H9 (cell line): ENCODE measurements around the gene C11orf21. TPM values are rescaled to one million over a fixed set of nuclear protein-coding genes. Genes with fewer than 3 reads are reported as not detected.

ENCODE experiments used
- DNase-seq: peaks from one replicate; pipeline ENCODE4 v3.0.0-alpha.2; 2017
- H2AFZ ChIP-seq: one replicate; pipeline ENCODE4 v1.6.1; 2013; ENCODE audit warnings: mild to moderate bottlenecking, low read length, control low read depth, moderate library complexity
- H2AK5ac ChIP-seq: 2 replicates; pipeline ENCODE4 v1.6.1; 2013; ENCODE audit warnings: low read length, control low read depth, mixed read lengths; ENCODE audit not compliant: insufficient read length
- H2BK120ac ChIP-seq: one replicate; pipeline ENCODE4 v1.6.1; 2013; ENCODE audit warnings: low read depth, mild to moderate bottlenecking, low read length, control low read depth, inconsistent platforms; ENCODE audit not compliant: poor library complexity, severe bottlenecking
- H2BK12ac ChIP-seq: 2 replicates; pipeline ENCODE4 v1.6.1; 2013; ENCODE audit warnings: low read length, control low read depth, mixed read lengths, low read depth; ENCODE audit not compliant: insufficient read length
- H2BK15ac ChIP-seq: 2 replicates; pipeline ENCODE4 v1.6.1; 2013; ENCODE audit warnings: low read depth, low read length, control low read depth
- H2BK20ac ChIP-seq: one replicate; pipeline ENCODE4 v1.6.1; 2013; ENCODE audit warnings: low read depth, mild to moderate bottlenecking, low read length, control low read depth, inconsistent platforms; ENCODE audit not compliant: poor library complexity, severe bottlenecking
- H2BK5ac ChIP-seq: 2 replicates; pipeline ENCODE4 v1.6.1; 2013; ENCODE audit warnings: low read length, control low read depth, mixed read lengths; ENCODE audit not compliant: insufficient read length
- H3K14ac ChIP-seq: 2 replicates; pipeline ENCODE4 v1.6.1; 2013; ENCODE audit warnings: low read length, control low read depth; ENCODE audit not compliant: insufficient read depth
- H3K18ac ChIP-seq: 2 replicates; pipeline ENCODE4 v1.6.1; 2013; ENCODE audit warnings: low read depth, mild to moderate bottlenecking, mixed read lengths, low read length, control low read depth; ENCODE audit not compliant: insufficient read length
- H3K23ac ChIP-seq: 2 replicates; pipeline ENCODE4 v1.6.1; 2013; ENCODE audit warnings: low read length, control low read depth, mixed read lengths, low read depth; ENCODE audit not compliant: insufficient read length
- H3K23me2 ChIP-seq: 2 replicates; pipeline ENCODE4 v1.6.1; 2013; ENCODE audit warnings: low read depth, mild to moderate bottlenecking, mixed read lengths, low read length, control low read depth; ENCODE audit not compliant: insufficient read length, poor library complexity, severe bottlenecking
- H3K27ac ChIP-seq: 2 replicates; pipeline ENCODE4 v1.5.1; 2013; ENCODE audit warnings: low read length, control low read depth, mixed read lengths, low read depth; ENCODE audit not compliant: insufficient read length
- H3K27me3 ChIP-seq: 2 replicates; pipeline ENCODE4 v1.6.1; 2013; ENCODE audit warnings: low read length, control low read depth, inconsistent platforms; ENCODE audit not compliant: insufficient read depth
- H3K4ac ChIP-seq: 2 replicates; pipeline ENCODE4 v1.6.1; 2013; ENCODE audit warnings: low read depth, mild to moderate bottlenecking, control low read depth, inconsistent platforms, low read length, moderate library complexity
- H3K4me1 ChIP-seq: 2 replicates; pipeline ENCODE4 v1.6.1; 2013; ENCODE audit warnings: low read length, control low read depth, inconsistent platforms; ENCODE audit not compliant: insufficient read depth
- H3K4me2 ChIP-seq: 2 replicates; pipeline ENCODE4 v1.6.1; 2013; ENCODE audit warnings: low read length, control low read depth, mixed read lengths; ENCODE audit not compliant: insufficient read length, insufficient read depth
- H3K56ac ChIP-seq: 2 replicates; pipeline ENCODE4 v1.6.1; 2013; ENCODE audit warnings: low read depth, mild to moderate bottlenecking, mixed read lengths, low read length, control low read depth; ENCODE audit not compliant: insufficient read length
- H3K79me1 ChIP-seq: 2 replicates; pipeline ENCODE4 v1.6.1; 2013; ENCODE audit warnings: low read depth, mild to moderate bottlenecking, moderate library complexity, low read length, control low read depth, inconsistent platforms; ENCODE audit not compliant: insufficient read depth, poor library complexity, severe bottlenecking
- H3K79me2 ChIP-seq: 2 replicates; pipeline ENCODE4 v1.6.1; 2013; ENCODE audit warnings: low read length, control low read depth, inconsistent platforms; ENCODE audit not compliant: insufficient read depth
- H3K9ac ChIP-seq: 2 replicates; pipeline ENCODE4 v1.6.1; 2013; ENCODE audit warnings: low read length, control low read depth, mixed read lengths; ENCODE audit not compliant: insufficient read length; ENCODE audit errors: extremely low read depth
- H3K9me3 ChIP-seq: one replicate; pipeline ENCODE4 v1.6.1; 2013; ENCODE audit warnings: low read depth, low read length, inconsistent platforms; ENCODE audit not compliant: control insufficient read depth
- H3T11ph ChIP-seq: one replicate; pipeline ENCODE4 v1.6.1; 2013; ENCODE audit warnings: mild to moderate bottlenecking, low read length, control low read depth, inconsistent platforms
- H4K20me1 ChIP-seq: one replicate; pipeline ENCODE4 v1.6.1; 2013; ENCODE audit not compliant: control insufficient read depth, insufficient read length, insufficient read depth
- H4K5ac ChIP-seq: 2 replicates; pipeline ENCODE4 v1.6.1; 2013; ENCODE audit warnings: low read depth, mild to moderate bottlenecking, mixed read lengths, low read length, control low read depth; ENCODE audit not compliant: insufficient read length
- H4K8ac ChIP-seq: replicated peaks from 2 replicates; pipeline ENCODE4 v1.6.1; 2013; ENCODE audit warnings: low read length, control low read depth, mixed read lengths, low read depth; ENCODE audit not compliant: insufficient read length
- H4K91ac ChIP-seq: 2 replicates; pipeline ENCODE4 v1.6.1; 2013; ENCODE audit warnings: low read depth, mild to moderate bottlenecking, moderate library complexity, mixed read lengths, low read length, control low read depth; ENCODE audit not compliant: insufficient read length
- H3K27ac Mint-ChIP-seq, 3 experiments: 2 replicates in 2 of 3; 3 replicates in 1 of 3; pipeline ENCODE4 v1.8.0; 2020 to 2021; ENCODE audit warnings: mixed read lengths in 3 of 3, mild to moderate bottlenecking in 1 of 3, moderate library complexity in 1 of 3
- H3K27me3 Mint-ChIP-seq: 2 replicates; pipeline ENCODE4 v1.8.0; 2021; ENCODE audit warnings: low read depth, mild to moderate bottlenecking, moderate library complexity, mixed read lengths
- H3K36me3 Mint-ChIP-seq, 3 experiments: 2 replicates in 2 of 3; 3 replicates in 1 of 3; pipeline ENCODE4 v1.8.0; 2020 to 2021; ENCODE audit warnings: low read depth in 3 of 3, mixed read lengths in 3 of 3; ENCODE audit not compliant: insufficient read depth in 1 of 3
- H3K4me1 Mint-ChIP-seq, 2 experiments: 2 replicates each; pipeline ENCODE4 v1.8.0; 2020; ENCODE audit warnings: mixed read lengths in 2 of 2
- H3K4me3 Mint-ChIP-seq, 2 experiments: 2 replicates in 1 of 2; 3 replicates in 1 of 2; pipeline ENCODE4 v1.8.0; 2020 to 2021; ENCODE audit warnings: mild to moderate bottlenecking in 2 of 2, mixed read lengths in 2 of 2, moderate library complexity in 1 of 2
- H3K9me3 Mint-ChIP-seq, 2 experiments: 2 replicates in 1 of 2; 3 replicates in 1 of 2; pipeline ENCODE4 v1.8.0; 2020; ENCODE audit warnings: mild to moderate bottlenecking in 2 of 2, mixed read lengths in 2 of 2, moderate library complexity in 1 of 2
- WGBS: extraction: QIAGEN DNeasy Blood & Tissue Kit; methylation state at CpG from one replicate; pipeline ENCODE4 v1.1.7; 2013; ENCODE audit warnings: missing lambda C conversion rate, low lambda C conversion rate, mixed read lengths; ENCODE audit not compliant: insufficient read length; ENCODE audit errors: extremely low coverage; 5-methylcytosine and 5-hydroxymethylcytosine counted together
- total RNA-seq: library from RNA; stranded (reverse); gene quantifications from 2 replicates; pipeline ENCODE4 v1.2.1, GENCODE V29; 2021
- TF ChIP-seq, protein P1 (sequence below): fragments of 200-600 bp; sonication (generic); conservative IDR thresholded peaks from 3 replicates; pipeline ENCODE4 v1.8.0; 2021; ENCODE audit warnings: antibody characterized with exemption, mild to moderate bottlenecking

C11orf21 gene
- total RNA-seq, 1 experiment from 2014 or later: not detected

DNA sequence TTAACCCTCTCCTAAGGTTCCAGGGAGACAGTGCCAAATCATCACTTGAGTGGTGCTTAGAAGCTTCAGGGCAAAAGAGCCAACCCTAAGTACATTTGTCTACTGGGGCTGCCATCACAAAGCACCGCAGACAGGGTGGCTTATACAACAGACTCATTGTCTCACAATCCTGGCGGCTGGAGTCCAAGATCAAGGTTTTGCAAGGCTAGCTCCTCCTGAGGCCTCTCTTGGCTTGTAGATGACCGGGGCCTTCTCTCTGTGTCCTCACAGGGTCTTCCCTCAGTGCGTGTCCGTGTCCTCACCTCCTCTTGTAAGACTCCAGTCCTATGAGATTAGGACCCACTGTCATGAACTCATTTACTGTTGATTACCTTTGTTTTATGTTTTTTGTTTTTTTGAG is 41.3 kb upstream of the C11orf21 start:
- Histone ChIP-seq H3K23ac (no peak overlapping the region), H3K27me3 (no peaks in the 10 kb centered on the region), H2BK20ac (no peak overlapping the region), H3K23me2 (no peaks in the 10 kb centered on the region), H3K9ac (no peak overlapping the region), H2BK120ac (no peak overlapping the region), H2BK15ac (no peak overlapping the region), H3T11ph (no peak overlapping the region), H3K79me1 (no peaks in the 10 kb centered on the region), H2AK5ac (no peak overlapping the region), H3K56ac (no peak overlapping the region), H3K9me3 (no peaks in the 10 kb centered on the region), H3K4me2 (no peak overlapping the region), H2BK5ac (no peak overlapping the region), H2AFZ (no peak overlapping the region), H3K4me1 (no peaks in the 10 kb centered on the region; the same call in 1 of the 2 replicates), H4K8ac (no peak overlapping the region), H4K5ac (no peak overlapping the region), H3K14ac (no peak overlapping the region), H3K79me2 (no peaks in the 10 kb centered on the region), H3K4ac (no peak overlapping the region), H3K27ac (no peak overlapping the region), H3K18ac (no peak overlapping the region), H4K20me1 (no peaks in the 10 kb centered on the region), H2BK12ac (no peak overlapping the region), H4K91ac (no peak overlapping the region)
- H3K27me3 Mint-ChIP-seq: peaks cover 45% of the 10 kb centered on the region
- peaks cover 18 to 25% of the 10 kb centered on the region in 2 experiments for H3K9me3 Mint-ChIP-seq
- no peak overlapping the region; a peak in 1 of 5 replicates for H3K4me3 Mint-ChIP-seq
- no CpG with 5 or more reads among the region's 5 CpGs for WGBS
- no peak for DNase-seq
- H3K36me3 Mint-ChIP-seq: peaks cover 0 to 2% (median under 1%) of the 10 kb centered on the region in 3 experiments; a peak in 3 of 7 replicates
- H3K4me1 Mint-ChIP-seq: peaks cover 17 to 22% of the 10 kb centered on the region in 2 experiments
- TF ChIP-seq, protein P1, sequence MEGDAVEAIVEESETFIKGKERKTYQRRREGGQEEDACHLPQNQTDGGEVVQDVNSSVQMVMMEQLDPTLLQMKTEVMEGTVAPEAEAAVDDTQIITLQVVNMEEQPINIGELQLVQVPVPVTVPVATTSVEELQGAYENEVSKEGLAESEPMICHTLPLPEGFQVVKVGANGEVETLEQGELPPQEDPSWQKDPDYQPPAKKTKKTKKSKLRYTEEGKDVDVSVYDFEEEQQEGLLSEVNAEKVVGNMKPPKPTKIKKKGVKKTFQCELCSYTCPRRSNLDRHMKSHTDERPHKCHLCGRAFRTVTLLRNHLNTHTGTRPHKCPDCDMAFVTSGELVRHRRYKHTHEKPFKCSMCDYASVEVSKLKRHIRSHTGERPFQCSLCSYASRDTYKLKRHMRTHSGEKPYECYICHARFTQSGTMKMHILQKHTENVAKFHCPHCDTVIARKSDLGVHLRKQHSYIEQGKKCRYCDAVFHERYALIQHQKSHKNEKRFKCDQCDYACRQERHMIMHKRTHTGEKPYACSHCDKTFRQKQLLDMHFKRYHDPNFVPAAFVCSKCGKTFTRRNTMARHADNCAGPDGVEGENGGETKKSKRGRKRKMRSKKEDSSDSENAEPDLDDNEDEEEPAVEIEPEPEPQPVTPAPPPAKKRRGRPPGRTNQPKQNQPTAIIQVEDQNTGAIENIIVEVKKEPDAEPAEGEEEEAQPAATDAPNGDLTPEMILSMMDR: no peak
- H3K27ac Mint-ChIP-seq: peak overlapping the region in 2 of 3 experiments; percentile 29 to 92; a peak in 1 of 7 replicates
